ENCODE results near the gene OR4D1.
A peak's percentile ranks its signal among the peaks of the same experiment; 100 is the strongest.

Gene OR4D1

GRCh38 chr17:58156839-58157803, 8.9 kb downstream of the OR4D1 start:
- H3K27me3 ChIP-seq (ENCODE audit: insufficient read depth, insufficient read length): peaks cover 12% of the 10 kb centered on the region
- peak overlapping the region; percentile 91 for H3K9ac ChIP-seq (ENCODE audit: insufficient read length, low read depth)
- H3K9me3 ChIP-seq (ENCODE audit: insufficient read depth, low read length): no peaks in the 10 kb centered on the region
- H3K36me3 ChIP-seq (ENCODE audit: insufficient read depth, insufficient read length, low read length): no peaks in the 10 kb centered on the region
- no peaks in the 10 kb centered on the region for H3K4me1 ChIP-seq (ENCODE audit: insufficient read depth, insufficient read length)
- DNase-seq (ENCODE audit: low read depth, low spot score): no peak
- TF ChIP-seq ZNF274 (IDR thresholded peaks at IDR 0.05; ENCODE audit: low read depth, low read length): no peak
- no peak for TF ChIP-seq SUZ12 (IDR thresholded peaks at IDR 0.05; ENCODE audit: extremely low read depth, insufficient read depth, insufficient read length)
- TF ChIP-seq YY1 (IDR thresholded peaks at IDR 0.05; ENCODE audit: insufficient read depth, insufficient read length): no peak
- peak overlapping the region; percentile 67 for H3K4me3 ChIP-seq (ENCODE audit: insufficient read length, low read depth)

- no peak for TF ChIP-seq ZNF274 (IDR thresholded peaks at IDR 0.05; ENCODE audit: low read depth, low read length)
- TF ChIP-seq YY1 (IDR thresholded peaks at IDR 0.05; ENCODE audit: insufficient read depth, insufficient read length): no peak
- no peak for TF ChIP-seq SUZ12 (IDR thresholded peaks at IDR 0.05; ENCODE audit: extremely low read depth, insufficient read depth, insufficient read length)
- H3K36me3 ChIP-seq (ENCODE audit: insufficient read depth, insufficient read length, low read length): no peaks in the 10 kb centered on the region
- DNase-seq (ENCODE audit: low read depth, low spot score): no peak
- peaks cover 12% of the 10 kb centered on the region for H3K27me3 ChIP-seq (ENCODE audit: insufficient read depth, insufficient read length)
- H3K9ac ChIP-seq (ENCODE audit: insufficient read length, low read depth): no peak overlapping the region
- no peaks in the 10 kb centered on the region for H3K4me1 ChIP-seq (ENCODE audit: insufficient read depth, insufficient read length)
- no peaks in the 10 kb centered on the region for H3K9me3 ChIP-seq (ENCODE audit: insufficient read depth, low read length)
- H3K4me3 ChIP-seq (ENCODE audit: insufficient read length, low read depth): no peak overlapping the region
Observed at GRCh38 chr17:58158181-58158580, 10.0 kb downstream of the OR4D1 start.

GRCh38 chr17:58161566-58161965, 13.4 kb downstream of the OR4D1 start:
- Histone ChIP-seq H3K9me3 (ENCODE audit: insufficient read depth, low read length) (no peaks in the 10 kb centered on the region), H3K4me3 (ENCODE audit: insufficient read length, low read depth) (no peak overlapping the region), H3K36me3 (ENCODE audit: insufficient read depth, insufficient read length, low read length) (no peaks in the 10 kb centered on the region), H3K27me3 (ENCODE audit: insufficient read depth, insufficient read length) (peaks cover 22% of the 10 kb centered on the region), H3K4me1 (ENCODE audit: insufficient read depth, insufficient read length) (no peaks in the 10 kb centered on the region), H3K9ac (ENCODE audit: insufficient read length, low read depth) (no peak overlapping the region)
- no peak for DNase-seq (ENCODE audit: low read depth, low spot score)
- TF ChIP-seq SUZ12 (IDR thresholded peaks at IDR 0.05; ENCODE audit: extremely low read depth, insufficient read depth, insufficient read length): no peak
- TF ChIP-seq YY1 (IDR thresholded peaks at IDR 0.05; ENCODE audit: insufficient read depth, insufficient read length): no peak
- TF ChIP-seq ZNF274 (IDR thresholded peaks at IDR 0.05; ENCODE audit: low read depth, low read length): no peak

GRCh38 chr17:58165981-58166380, 17.8 kb downstream of the OR4D1 start:
- DNase-seq (ENCODE audit: low read depth, low spot score): no peak
- peaks cover 58% of the 10 kb centered on the region for H3K27me3 ChIP-seq (ENCODE audit: insufficient read depth, insufficient read length)
- no peaks in the 10 kb centered on the region for H3K36me3 ChIP-seq (ENCODE audit: insufficient read depth, insufficient read length, low read length)
- no peak overlapping the region for H3K9ac ChIP-seq (ENCODE audit: insufficient read length, low read depth)
- TF ChIP-seq YY1 (IDR thresholded peaks at IDR 0.05; ENCODE audit: insufficient read depth, insufficient read length) (no peak), SUZ12 (IDR thresholded peaks at IDR 0.05; ENCODE audit: extremely low read depth, insufficient read depth, insufficient read length) (no peak), ZNF274 (IDR thresholded peaks at IDR 0.05; ENCODE audit: low read depth, low read length) (no peak)
- no peak overlapping the region for H3K4me3 ChIP-seq (ENCODE audit: insufficient read length, low read depth)
- H3K9me3 ChIP-seq (ENCODE audit: insufficient read depth, low read length): no peaks in the 10 kb centered on the region
- no peaks in the 10 kb centered on the region for H3K4me1 ChIP-seq (ENCODE audit: insufficient read depth, insufficient read length)

- no peaks in the 10 kb centered on the region for H3K4me1 ChIP-seq (ENCODE audit: insufficient read depth, insufficient read length)
- no peak for TF ChIP-seq YY1 (IDR thresholded peaks at IDR 0.05; ENCODE audit: insufficient read depth, insufficient read length)
- no peak for TF ChIP-seq ZNF274 (IDR thresholded peaks at IDR 0.05; ENCODE audit: low read depth, low read length)
- TF ChIP-seq SUZ12 (IDR thresholded peaks at IDR 0.05; ENCODE audit: extremely low read depth, insufficient read depth, insufficient read length): no peak
- no peak for DNase-seq (ENCODE audit: low read depth, low spot score)
- H3K27me3 ChIP-seq (ENCODE audit: insufficient read depth, insufficient read length): peaks cover 58% of the 10 kb centered on the region
- H3K36me3 ChIP-seq (ENCODE audit: insufficient read depth, insufficient read length, low read length): no peaks in the 10 kb centered on the region
- no peak within 1 kb of the TSS for H3K4me3 ChIP-seq (ENCODE audit: insufficient read length, low read depth)
- no peak within 1 kb of the TSS for H3K9ac ChIP-seq (ENCODE audit: insufficient read length, low read depth)
- H3K9me3 ChIP-seq (ENCODE audit: insufficient read depth, low read length): no peaks in the 10 kb centered on the region
Observed at GRCh38 chr17:58166682-58167081, 18.5 kb downstream of the OR4D1 start, which contains the start of gene OR4D2. OR4D2 (plus strand) TSS chr17:58166982; CDS start chr17:58169656, 2,674 bp downstream.

GRCh38 chr17:58170622-58171021, 22.4 kb downstream of the OR4D1 start:
- Histone ChIP-seq H3K36me3 (ENCODE audit: insufficient read depth, insufficient read length, low read length) (no peaks in the 10 kb centered on the region), H3K4me1 (ENCODE audit: insufficient read depth, insufficient read length) (no peaks in the 10 kb centered on the region), H3K4me3 (ENCODE audit: insufficient read length, low read depth) (no peak overlapping the region), H3K9me3 (ENCODE audit: insufficient read depth, low read length) (no peaks in the 10 kb centered on the region), H3K27me3 (ENCODE audit: insufficient read depth, insufficient read length) (peaks cover 56% of the 10 kb centered on the region), H3K9ac (ENCODE audit: insufficient read length, low read depth) (no peak overlapping the region)
- DNase-seq (ENCODE audit: low read depth, low spot score): no peak
- TF ChIP-seq YY1 (IDR thresholded peaks at IDR 0.05; ENCODE audit: insufficient read depth, insufficient read length) (no peak), SUZ12 (IDR thresholded peaks at IDR 0.05; ENCODE audit: extremely low read depth, insufficient read depth, insufficient read length) (no peak), ZNF274 (IDR thresholded peaks at IDR 0.05; ENCODE audit: low read depth, low read length) (no peak)

GRCh38 chr17:58172369-58173071, 24.3 kb downstream of the OR4D1 start:
- no peak for DNase-seq (ENCODE audit: low read depth, low spot score)
- Histone ChIP-seq H3K9me3 (ENCODE audit: insufficient read depth, low read length) (no peaks in the 10 kb centered on the region), H3K4me1 (ENCODE audit: insufficient read depth, insufficient read length) (no peaks in the 10 kb centered on the region), H3K27me3 (ENCODE audit: insufficient read depth, insufficient read length) (peaks cover 37% of the 10 kb centered on the region), H3K36me3 (ENCODE audit: insufficient read depth, insufficient read length, low read length) (no peaks in the 10 kb centered on the region), H3K4me3 (ENCODE audit: insufficient read length, low read depth) (no peak overlapping the region), H3K9ac (ENCODE audit: insufficient read length, low read depth) (no peak overlapping the region)
- TF ChIP-seq YY1 (IDR thresholded peaks at IDR 0.05; ENCODE audit: insufficient read depth, insufficient read length): no peak
- no peak for TF ChIP-seq SUZ12 (IDR thresholded peaks at IDR 0.05; ENCODE audit: extremely low read depth, insufficient read depth, insufficient read length)
- TF ChIP-seq ZNF274 (IDR thresholded peaks at IDR 0.05; ENCODE audit: low read depth, low read length): no peak
